Hepatocyte (in vitro differentiated cells): ENCODE results near the gene CYTL1.

Experiments
- CTCF ChIP-seq: fragments of 200-600 bp; sonication (generic); IDR thresholded peaks from 2 replicates; pipeline ENCODE4 v1.5.1; 2016; ENCODE audit warnings: antibody characterized with exemption, mild to moderate bottlenecking; ENCODE audit not compliant: poor library complexity
- EZH2 ChIP-seq: fragments of 200-600 bp; sonication (generic); IDR thresholded peaks from 2 replicates; pipeline ENCODE4 v1.6.1; 2016; ENCODE audit warnings: antibody characterized with exemption, mild to moderate bottlenecking, borderline replicate concordance

- TF ChIP-seq CTCF (no peak), EZH2 (no peak)
Measured at GRCh38 chr4:5040856-5041620, 21.8 kb upstream of the CYTL1 start.
